K562 treated with DMSO at 1 percent for 12 hours (cell line): ENCODE measurements around the gene BNIP2. TPM values are rescaled to one million over a fixed set of nuclear protein-coding genes. Genes with fewer than 3 reads are reported as not detected.

Source experiments
- total RNA-seq: library from RNA; unstranded; fragments of 300-600 nt; gene quantifications from 2 replicates; pipeline ENCODE4 v1.2.3, GENCODE V29; 2022; ENCODE audit not compliant: insufficient read depth

BNIP2 gene
- 14.6 and 32.5 TPM in 2 replicates for total RNA-seq

GRCh38 chr15:59688782-59689625 is at the start of gene BNIP2:
TSS of gene BNIP2 (minus strand) at chr15:59689320. CDS start at chr15:59682457, 6,863 bp downstream.

GRCh38 chr15:59656897-59657634 is 32.1 kb downstream of the BNIP2 start, which contains the start of gene GTF2A2:
TSS of gene GTF2A2 (minus strand) at chr15:59657515. CDS start at chr15:59652277, 5,238 bp downstream.

GRCh38 chr15:59611276-59612260 is 77.6 kb downstream of the BNIP2 start, which contains the start of gene GCNT3:
TSS of gene GCNT3 (plus strand) at chr15:59611783. CDS start at chr15:59618239, 6,456 bp downstream.

Other genes with a start within 250 kb of the BNIP2 start
- not detected in 2 replicates for gene GCNT3, start 77.5 kb downstream of the BNIP2 start, total RNA-seq
- gene GTF2A2, start 31.8 kb downstream of the BNIP2 start, total RNA-seq, result 61.7 and 85.8 TPM in 2 replicates